SIG-M5 (cell line): ENCODE measurements around the gene GID8.
A peak's percentile ranks its signal among the peaks of the same experiment; 100 is the strongest.

Source experiments
- DNase-seq: peaks from one replicate; lab custom pipeline; 2025; lab: John Stamatoyannopoulos, UW

Gene GID8

GRCh38 chr20:62944184-62944583, 6.2 kb downstream of the GID8 start:
- DNase-seq: no peak

- DNase-seq: no peak
Observed at GRCh38 chr20:62944746-62945145, 6.8 kb downstream of the GID8 start.

GRCh38 chr20:62945771-62946339, 7.9 kb downstream of the GID8 start:
- no peak for DNase-seq

GRCh38 chr20:62946918-62947317, 9.0 kb downstream of the GID8 start:
- no peak for DNase-seq

- DNase-seq: no peak
Observed at GRCh38 chr20:62947532-62948300, 9.8 kb downstream of the GID8 start.

GRCh38 chr20:62949153-62949821, 11.3 kb downstream of the GID8 start:
- DNase-seq: no peak

GRCh38 chr20:62949962-62950361, 12.0 kb downstream of the GID8 start:
- DNase-seq: no peak

- DNase-seq: no peak
Observed at GRCh38 chr20:62950741-62951140, 12.8 kb downstream of the GID8 start.

- no peak for DNase-seq
Observed at GRCh38 chr20:62951143-62951895, 13.4 kb downstream of the GID8 start.

GRCh38 chr20:62951896-62952372, 14.0 kb downstream of the GID8 start:
- DNase-seq: no peak

GRCh38 chr20:62952373-62952967, 14.5 kb downstream of the GID8 start, which contains the start of gene SLC17A9:
TSS of gene SLC17A9 (plus strand) at chr20:62952709. CDS start at chr20:62952831, 122 bp downstream.
- no peak for DNase-seq

GRCh38 chr20:62952968-62953838, 15.3 kb downstream of the GID8 start:
- no peak for DNase-seq

GRCh38 chr20:62953839-62954703, 16.1 kb downstream of the GID8 start:
- DNase-seq: peak; percentile 84

GRCh38 chr20:62955519-62956386, 17.8 kb downstream of the GID8 start:
- no peak for DNase-seq

- no peak for DNase-seq
Observed at GRCh38 chr20:62956387-62957135, 18.6 kb downstream of the GID8 start.

GRCh38 chr20:62957136-62958117, 19.5 kb downstream of the GID8 start:
- DNase-seq: no peak
